GM12878 (cell line): ENCODE measurements around the gene PSMD14. TPM values are rescaled to one million over a fixed set of nuclear protein-coding genes. Genes with fewer than 3 reads are reported as not detected.

ENCODE experiments used
- ATAC-seq: fragments of 200-7000 bp; cut with Tn5 transposase; 3 replicates; pipeline ENCODE4 v1.9.1; 2020; ENCODE audit warnings: mild to moderate bottlenecking, moderate library complexity
- BruUV-seq: library from RNA; stranded (reverse); fragments of 400-500 nt; replicated peaks from 2 replicates; lab custom pipeline; 2021; lab: Mats Ljungman, UMichigan
- CTCF ChIA-PET: fragments of 300-600 bp; sonication (Branson Sonifier 250); formaldehyde crosslinking; extraction: SDS; loops from one replicate; lab custom pipeline; 2021; ENCODE audit warnings: inconsistent platforms; lab: Yijun Ruan, JAX
- POLR2A ChIA-PET: fragments of 350-600 bp; formaldehyde crosslinking; extraction: SDS; loops from one replicate; lab custom pipeline; 2021; ENCODE audit warnings: inconsistent platforms; lab: Charles Lee
- RAD21 ChIA-PET: fragments of 300-600 bp; sonication (Branson Sonifier 250); formaldehyde crosslinking; loops from one replicate; lab custom pipeline; 2023; ENCODE audit warnings: antibody characterized with exemption; ENCODE audit not compliant: unreplicated experiment; lab: Charles Lee
- SMC1A ChIA-PET: fragments of 300-600 bp; sonication (Branson Sonifier 250); formaldehyde crosslinking; loops from one replicate; lab custom pipeline; 2023; ENCODE audit not compliant: unreplicated experiment, uncharacterized antibody; lab: Charles Lee
- DNase-seq: peaks from one replicate; pipeline ENCODE4 v3.0.0-alpha.2; 2011; ENCODE audit warnings: low read depth, low spot score
- FAIRE-seq: peaks from 3 replicates; lab custom pipeline; 2011; peaks lifted over from hg19 to GRCh38; lab: Jason Lieb, UNC
- H2AFZ ChIP-seq: 2 replicates; pipeline ENCODE4 v1.6.0; 2011; ENCODE audit warnings: low read depth, low read length, control low read depth; ENCODE audit not compliant: control insufficient read depth
- H3K27ac ChIP-seq: 2 replicates; pipeline ENCODE4 v1.5.1; 2011; ENCODE audit warnings: control low read depth; ENCODE audit not compliant: control insufficient read depth, insufficient read depth
- H3K27me3 ChIP-seq, 2 experiments: replicated peaks in 1 of 2; 2 replicates each; pipeline versions ENCODE4 v1.6.0 to v1.6.1; 2011; ENCODE audit warnings: low read length in 1 of 2; ENCODE audit not compliant: control insufficient read depth in 2 of 2, insufficient read depth in 2 of 2
- H3K36me3 ChIP-seq, 2 experiments: 2 replicates each; pipeline ENCODE4 v1.5.1; 2011; ENCODE audit warnings: low read length in 1 of 2; ENCODE audit not compliant: control insufficient read depth in 2 of 2, insufficient read depth in 2 of 2
- H3K4me1 ChIP-seq: 2 replicates; pipeline ENCODE4 v1.6.1; 2011; ENCODE audit warnings: mild to moderate bottlenecking, low read length, moderate library complexity, mixed read lengths; ENCODE audit not compliant: control insufficient read depth, insufficient read depth
- H3K4me2 ChIP-seq: 2 replicates; pipeline ENCODE4 v1.6.0; 2011; ENCODE audit warnings: control low read depth; ENCODE audit not compliant: control insufficient read depth, insufficient read depth
- H3K4me3 ChIP-seq: fragments of 200-600 bp; sonication (generic); 2 replicates; pipeline ENCODE4 v1.5.1; 2016
- H3K79me2 ChIP-seq: 2 replicates; pipeline ENCODE4 v1.6.0; 2011; ENCODE audit warnings: low read length; ENCODE audit not compliant: control insufficient read depth, insufficient read depth
- H3K9ac ChIP-seq: 2 replicates; pipeline ENCODE4 v1.8.0; 2011; ENCODE audit warnings: low read length, control low read depth, mixed read lengths; ENCODE audit not compliant: control insufficient read depth, insufficient read depth
- H3K9me3 ChIP-seq: replicated peaks from 3 replicates; pipeline ENCODE4 v1.5.1; 2011; ENCODE audit warnings: mild to moderate bottlenecking, low read length; ENCODE audit not compliant: control insufficient read depth, insufficient read depth
- H4K20me1 ChIP-seq: 2 replicates; pipeline ENCODE4 v1.6.0; 2011; ENCODE audit not compliant: control insufficient read depth, insufficient read depth
- ATF3 ChIP-seq: IDR thresholded peaks from 2 replicates; pipeline ENCODE4 v1.6.1; 2011; ENCODE audit warnings: low read depth, mild to moderate bottlenecking, low read length, moderate library complexity, borderline replicate concordance; ENCODE audit errors: extremely low read depth
- BMI1 ChIP-seq: fragments of 450-650 bp; IDR thresholded peaks from 2 replicates; pipeline ENCODE4 v1.6.1; 2016; ENCODE audit warnings: mild to moderate bottlenecking, moderate library complexity, borderline replicate concordance
- FOXM1 ChIP-seq: IDR thresholded peaks from 2 replicates; pipeline ENCODE4 v1.6.1; 2012; ENCODE audit warnings: low read depth, mild to moderate bottlenecking, inconsistent platforms, low read length, moderate library complexity
- MXI1 ChIP-seq: fragments of 150-350 bp; IDR thresholded peaks from 2 replicates; pipeline ENCODE4 v1.6.1; 2011; ENCODE audit warnings: low read depth, mild to moderate bottlenecking, inconsistent platforms, low read length, improper control_type of control experiment
- NBN ChIP-seq: fragments of 450-650 bp; IDR thresholded peaks from 2 replicates; pipeline ENCODE4 v1.6.1; 2016
- NRF1 ChIP-seq: conservative IDR thresholded peaks from 2 replicates; pipeline ENCODE4 v1.6.1; 2011; ENCODE audit warnings: mild to moderate bottlenecking, low read depth, low read length, improper control_type of control experiment
- PKNOX1 ChIP-seq: fragments of 450-650 bp; IDR thresholded peaks from 2 replicates; pipeline ENCODE4 v1.6.1; 2016; ENCODE audit warnings: mild to moderate bottlenecking
- POLR2AphosphoS2 ChIP-seq: IDR thresholded peaks from 2 replicates; pipeline ENCODE4 v1.6.1; 2011; ENCODE audit warnings: low read depth, mild to moderate bottlenecking, low read length, improper control_type of control experiment, moderate library complexity
- RBBP5 ChIP-seq: fragments of 200-600 bp; sonication (generic); conservative IDR thresholded peaks from 2 replicates; pipeline ENCODE4 v1.6.1; 2016
- RELB ChIP-seq: fragments of 450-650 bp; IDR thresholded peaks from 2 replicates; pipeline ENCODE4 v1.6.1; 2017; ENCODE audit warnings: low read depth, mild to moderate bottlenecking, moderate library complexity
- RFX5 ChIP-seq: IDR thresholded peaks from 2 replicates; pipeline ENCODE4 v1.6.1; 2011; ENCODE audit warnings: low read depth, low read length, improper control_type of control experiment
- TARDBP ChIP-seq: IDR thresholded peaks from 2 replicates; pipeline ENCODE4 v1.6.1; 2016; ENCODE audit warnings: borderline replicate concordance
- WRNIP1 ChIP-seq: IDR thresholded peaks from 2 replicates; pipeline ENCODE4 v1.6.1; 2011; ENCODE audit warnings: low read depth, low read length, improper control_type of control experiment, borderline replicate concordance
- WGBS: methylation state at CpG from one replicate; pipeline ENCODE4 v1.1.6; 2016; ENCODE audit warnings: low lambda C conversion rate; ENCODE audit not compliant: insufficient replicate concordance, insufficient coverage; ENCODE audit errors: missing lambda C conversion rate; 5-methylcytosine and 5-hydroxymethylcytosine counted together
- in situ Hi-C: fragments of 300-500 bp; cut with MboI; formaldehyde crosslinking; loops from 9 replicates; pipeline ENCODE4 v1.14.3; 2018; ENCODE audit warnings: mixed read lengths
- intact Hi-C: fragments of 100-400 bp; cut with micrococcal nuclease; formaldehyde crosslinking; loops from one replicate; pipeline ENCODE4 v1.14.2; 2022; ENCODE audit not compliant: unreplicated experiment
- polyA plus RNA-seq, 11 experiments: library from polyadenylated mRNA; depleted of rRNA in 4 of 11; unstranded in 6 of 11; stranded (reverse) in 5 of 11; fragments of >200 nt; fragmentation: Nextera tagmentation in 4 of 11; fragmentation: Illumina TruSeq in 1 of 11; extraction: Ambion mirVana in 4 of 11; extraction: Trizol in 1 of 11; gene quantifications; 1 replicate in 1 of 11; 2 replicates in 10 of 11; pipeline versions ENCODE4 v1.2.1 to v1.2.3, GENCODE V29; 2011 to 2016; ENCODE audit warnings: inconsistent platforms in 2 of 11, missing spikeins in 2 of 11, low read depth in 1 of 11
- total RNA-seq, 4 experiments: library from RNA; depleted of rRNA in 3 of 4; stranded (reverse); fragments of >200 nt in 3 of 4; fragmentation: Illumina TruSeq in 1 of 4; extraction: Trizol in 1 of 4; gene quantifications; 2 replicates each; pipeline versions ENCODE4 v1.2.1 to v1.2.3, GENCODE V29; 2013 to 2021

PSMD14 gene
- total and polyA plus RNA-seq, 10 of the 15 experiments (the other 5 are each of a cell fraction or from before 2014, with no cell fraction given) = 70.5 to 253 (median 127) TPM

GRCh38 chr2:161424891-161425727 lies 116.9 kb downstream of the PSMD14 start (continued):
- no peak for TF ChIP-seq RELB
- no peak for TF ChIP-seq ATF3
- TF ChIP-seq MXI1 = no peak

- ChIA-PET CTCF (no interaction called here), POLR2A (no interaction called here), RAD21 (no interaction called here), SMC1A (no interaction called here)
- no peak for DNase-seq
- Histone ChIP-seq H3K79me2 (no peaks in the 10 kb centered on the region), H2AFZ (no peak overlapping the region), H4K20me1 (no peaks in the 10 kb centered on the region), H3K27ac (no peak overlapping the region), H3K9ac (no peak overlapping the region), H3K4me1 (no peaks in the 10 kb centered on the region), H3K9me3 (no peaks in the 10 kb centered on the region; the same call in 1 of the 3 replicates), H3K27me3 (peaks cover 8 to 39% of the 10 kb centered on the region in 2 experiments), H3K36me3 (no peaks in the 10 kb centered on the region), H3K4me3 (no peak overlapping the region), H3K4me2 (no peak overlapping the region)
- intact Hi-C loops (loop anchor here (10.0 kb wide), 1 partner anchor 519 kb away; no protein-coding TSS in a partner anchor), in situ Hi-C loops (no loop called here)
- 45% methylated on average over 17 of the region's 17 CpGs for WGBS
- FAIRE-seq = no peak
- no TSS peak for BruUV-seq
- no peak for ATAC-seq
- TF ChIP-seq WRNIP1 = no peak
- TF ChIP-seq NBN = no peak
- no peak for TF ChIP-seq RBBP5
- no peak for TF ChIP-seq PKNOX1
- no peak for TF ChIP-seq POLR2AphosphoS2
- TF ChIP-seq FOXM1 = no peak
- no peak for TF ChIP-seq TARDBP
- no peak for TF ChIP-seq BMI1
- TF ChIP-seq NRF1 = no peak
- no peak for TF ChIP-seq RFX5
These were observed 117.7 kb downstream of the PSMD14 start for GRCh38 chr2:161425728-161426454.
